ENCODE results near the gene MAPK4.

The MAPK4 gene

GRCh38 chr18:50611529-50611941, 51.6 kb downstream of the MAPK4 start:
- no peak for TF ChIP-seq CTCF (IDR thresholded peaks at IDR 0.05; ENCODE audit: control insufficient read depth, insufficient read depth, low read depth, low read length, missing control alignments)
- H3K4me3 ChIP-seq (ENCODE audit: control insufficient read depth, low read depth, low read length) = no peak overlapping the region
- no peak for DNase-seq (ENCODE audit: low read depth)

GRCh38 chr18:50614838-50615237, 55.0 kb downstream of the MAPK4 start:
- no peak for TF ChIP-seq CTCF (IDR thresholded peaks at IDR 0.05; ENCODE audit: control insufficient read depth, insufficient read depth, low read depth, low read length, missing control alignments)
- H3K4me3 ChIP-seq (ENCODE audit: control insufficient read depth, low read depth, low read length) = no peak overlapping the region
- no peak for DNase-seq (ENCODE audit: low read depth)

GRCh38 chr18:50616484-50617048, 56.7 kb downstream of the MAPK4 start:
- DNase-seq (ENCODE audit: low read depth) = no peak
- no peak for TF ChIP-seq CTCF (IDR thresholded peaks at IDR 0.05; ENCODE audit: control insufficient read depth, insufficient read depth, low read depth, low read length, missing control alignments)
- no peak overlapping the region for H3K4me3 ChIP-seq (ENCODE audit: control insufficient read depth, low read depth, low read length)

GRCh38 chr18:50619861-50620275, 60.0 kb downstream of the MAPK4 start:
- DNase-seq (ENCODE audit: low read depth) = no peak
- H3K4me3 ChIP-seq (ENCODE audit: control insufficient read depth, low read depth, low read length) = no peak overlapping the region
- TF ChIP-seq CTCF (IDR thresholded peaks at IDR 0.05; ENCODE audit: control insufficient read depth, insufficient read depth, low read depth, low read length, missing control alignments) = no peak

- DNase-seq (ENCODE audit: low read depth) = no peak
- no peak overlapping the region for H3K4me3 ChIP-seq (ENCODE audit: control insufficient read depth, low read depth, low read length)
- no peak for TF ChIP-seq CTCF (IDR thresholded peaks at IDR 0.05; ENCODE audit: control insufficient read depth, insufficient read depth, low read depth, low read length, missing control alignments)
These were observed 60.4 kb downstream of the MAPK4 start for GRCh38 chr18:50620319-50620718.

GRCh38 chr18:50621366-50621765, 61.5 kb downstream of the MAPK4 start:
- TF ChIP-seq CTCF (IDR thresholded peaks at IDR 0.05; ENCODE audit: control insufficient read depth, insufficient read depth, low read depth, low read length, missing control alignments) = no peak
- H3K4me3 ChIP-seq (ENCODE audit: control insufficient read depth, low read depth, low read length) = no peak overlapping the region
- DNase-seq (ENCODE audit: low read depth) = no peak

- no peak for TF ChIP-seq CTCF (IDR thresholded peaks at IDR 0.05; ENCODE audit: control insufficient read depth, insufficient read depth, low read depth, low read length, missing control alignments)
- H3K4me3 ChIP-seq (ENCODE audit: control insufficient read depth, low read depth, low read length) = no peak overlapping the region
- DNase-seq (ENCODE audit: low read depth) = no peak
These were observed 62.4 kb downstream of the MAPK4 start for GRCh38 chr18:50622320-50622719.

All from AG09309 (cell line).